SK-N-SH treated with all-trans-retinoic acid at 6 μM for 48 hours (cell line): Measurements from ENCODE around the gene MMP14.

Experiments
- ARNTL ChIP-seq: fragments of 450-650 bp; formaldehyde crosslinking; IDR thresholded peaks from 2 replicates; pipeline ENCODE4 v1.5.0; 2020; ENCODE audit warnings: low read depth, mild to moderate bottlenecking, moderate library complexity, borderline replicate concordance
- BACH2 ChIP-seq: fragments of 250-450 bp; sonication (Bioruptor Pico); IDR thresholded peaks from 2 replicates; pipeline ENCODE4 v1.9.0; 2021; ENCODE audit warnings: mild to moderate bottlenecking, borderline replicate concordance
- CREB5 ChIP-seq: fragments of 250-450 bp; sonication (Bioruptor Pico); IDR thresholded peaks from 2 replicates; pipeline ENCODE4 v1.5.1; 2020; ENCODE audit warnings: low read depth, mild to moderate bottlenecking, moderate library complexity
- CSRNP3 ChIP-seq: fragments of 250-450 bp; sonication (Bioruptor Pico); IDR thresholded peaks from 2 replicates; pipeline ENCODE4 v1.5.1; 2021; ENCODE audit warnings: mild to moderate bottlenecking, moderate library complexity
- ESRRG ChIP-seq: fragments of 250-450 bp; sonication (Bioruptor Pico); IDR thresholded peaks from 2 replicates; pipeline ENCODE4 v1.6.1; 2021; ENCODE audit warnings: mild to moderate bottlenecking
- OSR1 ChIP-seq: fragments of 250-450 bp; sonication (Bioruptor Pico); IDR thresholded peaks from 2 replicates; pipeline ENCODE4 v1.8.0; 2022; ENCODE audit warnings: moderate library complexity, mild to moderate bottlenecking, inconsistent platforms
- PATZ1 ChIP-seq: fragments of 250-450 bp; sonication (Bioruptor Pico); IDR thresholded peaks from 2 replicates; pipeline ENCODE4 v1.8.0; 2020; ENCODE audit warnings: mild to moderate bottlenecking, moderate library complexity, borderline replicate concordance
- POU6F1 ChIP-seq: fragments of 250-450 bp; sonication (Bioruptor Pico); IDR thresholded peaks from 2 replicates; pipeline ENCODE4 v1.8.0; 2021; ENCODE audit warnings: low read depth, mild to moderate bottlenecking, moderate library complexity, borderline replicate concordance
- RARB ChIP-seq: fragments of 250-450 bp; sonication (Bioruptor Pico); IDR thresholded peaks from 2 replicates; pipeline ENCODE4 v1.8.0; 2021; ENCODE audit warnings: mild to moderate bottlenecking, moderate library complexity
- SNAI2 ChIP-seq: fragments of 250-450 bp; sonication (Bioruptor Pico); IDR thresholded peaks from 2 replicates; pipeline ENCODE4 v1.5.0; 2020; ENCODE audit warnings: mild to moderate bottlenecking, moderate library complexity
- TCF4 ChIP-seq: fragments of 250-450 bp; sonication (Bioruptor Pico); IDR thresholded peaks from 2 replicates; pipeline ENCODE4 v1.8.0; 2021; ENCODE audit warnings: mild to moderate bottlenecking, moderate library complexity, borderline replicate concordance
- TOX ChIP-seq: fragments of 250-450 bp; sonication (Bioruptor Pico); IDR thresholded peaks from 2 replicates; pipeline ENCODE4 v1.8.0; 2021; ENCODE audit warnings: mild to moderate bottlenecking, moderate library complexity, borderline replicate concordance
- ZC3H10 ChIP-seq: fragments of 250-450 bp; sonication (Bioruptor Pico); IDR thresholded peaks from 2 replicates; pipeline ENCODE4 v1.5.1; 2021; ENCODE audit warnings: mild to moderate bottlenecking, moderate library complexity
- ZFP3 ChIP-seq: fragments of 250-450 bp; sonication (Bioruptor Pico); IDR thresholded peaks from 2 replicates; pipeline ENCODE4 v1.5.0; 2020; ENCODE audit warnings: mild to moderate bottlenecking, moderate library complexity

GRCh38 chr14:22872833-22873520, 36.6 kb downstream of the MMP14 start:
- TF ChIP-seq ZFP3 (no peak), CSRNP3 (CRISPR knock-in tag) (no peak), ARNTL (no peak), CREB5 (no peak), ZC3H10 (CRISPR knock-in tag) (no peak), SNAI2 (no peak), TOX (CRISPR knock-in tag) (no peak), RARB (CRISPR knock-in tag) (no peak), TCF4 (CRISPR knock-in tag) (no peak), PATZ1 (CRISPR knock-in tag) (no peak), OSR1 (no peak), ESRRG (CRISPR knock-in tag) (no peak), BACH2 (CRISPR knock-in tag) (no peak), POU6F1 (CRISPR knock-in tag) (no peak)
